PC-9 (cell line): ENCODE measurements around the gene JADE3.

Source experiments
- EZH2 ChIP-seq: fragments of 200-600 bp; sonication (generic); IDR thresholded peaks from 2 replicates; pipeline ENCODE4 v1.8.0; 2017; ENCODE audit warnings: antibody characterized with exemption, low read depth
- TF ChIP-seq, protein P1 (sequence below): fragments of 200-600 bp; sonication (generic); conservative IDR thresholded peaks from 2 replicates; pipeline ENCODE4 v1.6.1; 2017; ENCODE audit warnings: mixed run types, antibody characterized with exemption, mild to moderate bottlenecking, moderate library complexity

DNA sequence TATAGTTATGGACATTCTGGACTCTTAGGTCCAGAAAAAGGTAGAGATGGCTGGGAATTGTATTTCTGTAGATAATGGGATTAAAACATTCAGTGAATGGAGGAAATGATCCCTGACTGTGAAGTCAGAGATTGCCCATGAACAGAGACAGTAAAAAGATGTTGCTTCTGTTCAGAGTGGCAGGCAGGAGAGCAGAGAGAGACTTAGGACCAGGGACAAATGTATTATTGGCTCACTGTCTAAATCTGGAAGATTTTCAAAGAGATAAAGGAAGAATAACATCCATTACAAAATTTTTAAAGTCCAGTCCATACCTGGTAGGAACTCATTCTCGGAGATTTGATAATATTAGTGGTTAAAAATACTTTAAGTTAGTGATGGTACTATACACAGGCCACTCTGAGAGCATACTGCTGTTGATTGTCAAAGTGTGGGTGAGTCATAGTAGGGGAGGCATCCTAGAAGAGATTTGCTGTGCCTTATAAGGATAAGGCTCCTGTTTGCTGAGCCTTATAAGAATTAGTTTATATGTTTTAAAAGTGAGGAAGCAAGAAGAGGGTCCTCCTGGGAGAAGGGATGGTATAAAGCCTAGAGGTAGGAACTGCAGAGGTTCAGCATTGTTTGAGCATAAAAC is 53.0 kb downstream of the JADE3 start:
- TF ChIP-seq, protein P1, sequence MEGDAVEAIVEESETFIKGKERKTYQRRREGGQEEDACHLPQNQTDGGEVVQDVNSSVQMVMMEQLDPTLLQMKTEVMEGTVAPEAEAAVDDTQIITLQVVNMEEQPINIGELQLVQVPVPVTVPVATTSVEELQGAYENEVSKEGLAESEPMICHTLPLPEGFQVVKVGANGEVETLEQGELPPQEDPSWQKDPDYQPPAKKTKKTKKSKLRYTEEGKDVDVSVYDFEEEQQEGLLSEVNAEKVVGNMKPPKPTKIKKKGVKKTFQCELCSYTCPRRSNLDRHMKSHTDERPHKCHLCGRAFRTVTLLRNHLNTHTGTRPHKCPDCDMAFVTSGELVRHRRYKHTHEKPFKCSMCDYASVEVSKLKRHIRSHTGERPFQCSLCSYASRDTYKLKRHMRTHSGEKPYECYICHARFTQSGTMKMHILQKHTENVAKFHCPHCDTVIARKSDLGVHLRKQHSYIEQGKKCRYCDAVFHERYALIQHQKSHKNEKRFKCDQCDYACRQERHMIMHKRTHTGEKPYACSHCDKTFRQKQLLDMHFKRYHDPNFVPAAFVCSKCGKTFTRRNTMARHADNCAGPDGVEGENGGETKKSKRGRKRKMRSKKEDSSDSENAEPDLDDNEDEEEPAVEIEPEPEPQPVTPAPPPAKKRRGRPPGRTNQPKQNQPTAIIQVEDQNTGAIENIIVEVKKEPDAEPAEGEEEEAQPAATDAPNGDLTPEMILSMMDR, result no peak
- TF ChIP-seq EZH2, result no peak
